D721Med (cell line): Measurements from ENCODE around the gene LDB2.

Experiments used
- DNase-seq: peaks from one replicate; pipeline ENCODE4 v3.0.0; 2011; ENCODE audit warnings: low spot score; ENCODE audit not compliant: insufficient read length
- FAIRE-seq: peaks from 2 replicates; lab custom pipeline; 2011; peaks lifted over from hg19 to GRCh38; lab: Jason Lieb, UNC
- TF ChIP-seq, protein P1 (sequence below): IDR thresholded peaks from 2 replicates; pipeline ENCODE4 v1.5.1; 2012; ENCODE audit warnings: mild to moderate bottlenecking, control low read depth; ENCODE audit not compliant: insufficient read depth; ENCODE audit errors: missing control alignments

Gene LDB2

DNA sequence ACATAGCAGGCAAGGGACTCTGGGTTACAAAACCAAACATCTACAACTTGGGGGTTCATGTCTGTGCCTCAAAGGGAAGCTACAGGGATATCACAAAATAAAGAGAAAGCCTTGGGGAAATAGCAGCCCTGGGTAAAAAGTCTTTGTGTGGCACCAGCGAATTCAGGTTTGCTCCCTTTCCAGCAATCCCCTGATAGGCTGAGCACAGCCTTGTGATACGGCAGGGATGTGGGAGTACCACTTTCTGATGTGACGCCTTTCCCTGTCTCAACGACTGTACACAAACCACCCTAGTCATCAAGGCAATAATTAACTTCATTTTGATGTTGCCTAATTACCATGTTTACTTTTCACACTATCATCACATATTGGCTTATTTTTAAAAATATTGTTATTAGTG lies 164.9 kb downstream of the LDB2 start:
- no peak for FAIRE-seq
- DNase-seq = no peak
- TF ChIP-seq, protein P1, sequence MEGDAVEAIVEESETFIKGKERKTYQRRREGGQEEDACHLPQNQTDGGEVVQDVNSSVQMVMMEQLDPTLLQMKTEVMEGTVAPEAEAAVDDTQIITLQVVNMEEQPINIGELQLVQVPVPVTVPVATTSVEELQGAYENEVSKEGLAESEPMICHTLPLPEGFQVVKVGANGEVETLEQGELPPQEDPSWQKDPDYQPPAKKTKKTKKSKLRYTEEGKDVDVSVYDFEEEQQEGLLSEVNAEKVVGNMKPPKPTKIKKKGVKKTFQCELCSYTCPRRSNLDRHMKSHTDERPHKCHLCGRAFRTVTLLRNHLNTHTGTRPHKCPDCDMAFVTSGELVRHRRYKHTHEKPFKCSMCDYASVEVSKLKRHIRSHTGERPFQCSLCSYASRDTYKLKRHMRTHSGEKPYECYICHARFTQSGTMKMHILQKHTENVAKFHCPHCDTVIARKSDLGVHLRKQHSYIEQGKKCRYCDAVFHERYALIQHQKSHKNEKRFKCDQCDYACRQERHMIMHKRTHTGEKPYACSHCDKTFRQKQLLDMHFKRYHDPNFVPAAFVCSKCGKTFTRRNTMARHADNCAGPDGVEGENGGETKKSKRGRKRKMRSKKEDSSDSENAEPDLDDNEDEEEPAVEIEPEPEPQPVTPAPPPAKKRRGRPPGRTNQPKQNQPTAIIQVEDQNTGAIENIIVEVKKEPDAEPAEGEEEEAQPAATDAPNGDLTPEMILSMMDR = no peak

DNA sequence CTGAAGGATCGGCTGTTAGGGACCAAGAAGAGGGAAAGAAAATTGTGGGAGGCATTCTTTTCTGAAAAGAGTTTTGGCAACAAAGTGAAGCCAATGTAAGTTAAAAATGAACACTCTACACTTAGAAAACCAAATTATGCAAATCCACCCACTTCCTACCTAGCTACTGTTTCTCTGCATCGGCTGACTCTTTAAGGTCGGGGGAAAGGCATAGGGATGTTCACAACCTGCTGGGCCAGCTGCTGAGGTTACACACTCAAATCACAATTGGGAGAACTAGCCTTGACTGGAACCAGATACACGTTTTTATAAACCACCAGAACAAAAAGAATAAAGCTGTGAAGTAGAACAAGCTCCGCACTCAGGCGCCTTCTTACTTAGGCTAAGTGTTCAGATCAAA lies 165.7 kb downstream of the LDB2 start:
- TF ChIP-seq, protein P1 = no peak
- FAIRE-seq (no peak), DNase-seq (no peak)

DNA sequence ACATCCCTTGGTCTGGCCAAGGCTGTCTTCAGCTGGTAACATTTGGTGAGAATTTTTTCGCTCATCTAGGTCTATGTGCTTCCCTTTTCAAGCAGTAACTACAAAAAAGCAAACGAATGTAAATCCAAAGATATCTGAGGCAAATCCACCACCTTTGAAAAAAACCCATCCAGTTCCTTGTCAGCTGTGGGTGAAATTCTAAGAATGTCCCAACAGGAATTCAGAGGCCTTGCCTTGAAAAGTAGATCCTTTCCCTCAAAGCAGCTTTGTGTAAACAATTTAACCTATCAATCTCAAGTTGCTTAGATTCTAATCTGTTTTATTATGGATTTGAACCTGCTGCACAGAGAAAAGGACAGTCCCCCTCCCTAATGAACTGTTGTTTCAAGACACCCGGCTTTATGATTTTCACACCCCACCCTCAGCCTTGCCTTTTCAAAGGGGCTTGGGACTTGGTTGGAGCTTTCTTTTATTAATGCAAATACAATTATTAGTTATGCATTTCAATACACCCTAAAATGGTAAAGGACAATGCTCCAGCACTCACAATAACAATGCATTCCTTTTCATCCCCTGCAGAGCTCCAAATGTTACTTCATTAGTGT lies 166.6 kb downstream of the LDB2 start:
- FAIRE-seq (no peak), DNase-seq (no peak)
- TF ChIP-seq, protein P1 = no peak

DNA sequence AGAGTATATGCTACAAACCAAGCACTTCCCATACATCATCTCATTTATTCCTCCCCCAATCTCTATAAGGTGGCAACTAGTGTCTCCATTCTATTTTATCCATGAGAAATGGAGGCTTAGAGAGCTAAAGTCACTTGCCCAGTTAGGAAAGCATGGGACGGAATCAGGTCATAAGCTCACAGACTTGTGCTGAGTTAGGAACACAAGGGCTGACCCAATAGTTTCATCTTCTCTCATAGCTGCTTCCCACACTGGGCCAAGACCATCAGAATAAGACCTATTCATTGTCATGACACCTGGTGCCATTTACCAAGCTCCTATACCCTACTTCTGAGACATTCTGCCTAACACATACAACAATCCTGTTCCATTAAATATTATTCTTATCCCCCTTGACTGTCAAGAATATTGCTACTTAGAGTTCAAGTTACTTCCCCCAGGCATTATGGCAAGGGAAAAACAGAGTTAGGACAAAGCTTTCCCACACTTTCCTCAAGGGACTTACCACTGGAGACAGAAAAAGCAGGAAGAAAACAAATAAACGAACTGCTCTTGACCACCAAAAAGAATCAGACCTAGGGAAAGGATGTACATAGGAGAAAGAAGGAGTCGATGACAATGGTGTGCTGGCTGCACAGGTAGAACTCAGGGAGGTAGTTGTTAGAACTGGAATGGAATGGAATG lies 167.8 kb downstream of the LDB2 start:
- TF ChIP-seq, protein P1 = no peak
- FAIRE-seq (no peak), DNase-seq (no peak)

DNA sequence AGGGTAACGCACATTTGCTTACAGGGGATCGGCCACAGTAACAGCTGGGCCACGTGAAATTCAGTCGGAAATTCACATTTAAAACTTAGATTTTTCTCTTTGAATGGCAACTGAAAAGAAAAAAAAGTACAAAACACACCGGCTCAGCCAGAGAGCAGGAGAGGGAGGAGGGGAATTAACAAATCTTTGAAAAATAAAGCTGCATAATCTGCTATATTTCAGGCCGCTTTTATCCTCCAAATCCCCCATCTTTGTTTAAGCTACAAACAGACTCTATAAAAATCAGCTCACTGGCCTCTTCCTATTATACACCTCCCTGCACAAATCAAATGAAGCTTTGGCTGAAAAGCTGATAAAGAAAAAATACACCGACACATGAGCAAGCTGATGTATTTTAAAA lies 169.1 kb downstream of the LDB2 start:
- TF ChIP-seq, protein P1 = no peak
- FAIRE-seq = no peak
- DNase-seq = no peak

DNA sequence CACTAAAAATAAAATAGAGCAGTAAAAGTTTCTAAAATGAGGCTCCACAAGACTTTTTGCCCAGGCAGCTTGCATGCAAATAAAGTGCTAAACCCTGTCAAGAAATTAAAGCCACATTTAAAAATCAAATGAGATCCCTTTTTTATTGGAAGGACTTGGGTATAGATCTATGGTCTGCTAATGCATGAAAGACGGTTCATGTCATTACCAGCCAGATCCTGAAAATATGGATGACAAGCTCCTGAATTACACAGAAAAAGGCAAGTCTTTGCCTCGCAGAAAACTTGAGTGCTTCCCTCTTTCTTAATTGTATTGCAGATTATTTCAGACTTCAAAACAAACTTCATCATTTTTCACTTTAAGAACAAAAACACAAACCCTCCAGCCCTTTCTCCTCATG lies 169.6 kb downstream of the LDB2 start:
- FAIRE-seq (no peak), DNase-seq (no peak)
- TF ChIP-seq, protein P1 = no peak

DNA sequence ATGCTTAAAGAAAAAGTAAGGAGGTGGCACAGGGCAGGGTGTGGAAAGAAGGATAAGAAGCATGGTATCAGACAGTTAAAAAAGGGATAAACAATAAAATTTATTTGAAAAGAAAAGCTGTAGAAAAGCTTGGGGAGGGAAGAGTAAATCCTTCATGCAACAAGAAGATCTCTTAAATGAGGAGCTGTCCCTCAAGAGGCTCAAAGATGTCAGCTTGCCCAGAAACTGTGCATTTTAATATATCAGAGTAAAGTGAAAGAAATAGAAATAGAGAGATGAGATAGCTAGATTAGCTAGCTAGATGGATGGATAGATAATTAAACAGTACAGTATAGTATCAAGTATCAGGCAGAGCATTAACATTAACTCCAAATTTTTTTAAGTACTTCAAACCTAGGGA lies 170.3 kb downstream of the LDB2 start:
- TF ChIP-seq, protein P1 = no peak
- no peak for FAIRE-seq

More for the DNA sequence above, 170.3 kb downstream of the LDB2 start:
- DNase-seq = no peak
